Measurements from ENCODE around the gene GALNT17. TPM values are rescaled to one million over a fixed set of nuclear protein-coding genes. Genes with fewer than 3 reads are reported as not detected.

The GALNT17 gene
- total RNA-seq, 4 donors from 2014 or later, result 51.1 to 95.6 (median 69.8) TPM

DNA sequence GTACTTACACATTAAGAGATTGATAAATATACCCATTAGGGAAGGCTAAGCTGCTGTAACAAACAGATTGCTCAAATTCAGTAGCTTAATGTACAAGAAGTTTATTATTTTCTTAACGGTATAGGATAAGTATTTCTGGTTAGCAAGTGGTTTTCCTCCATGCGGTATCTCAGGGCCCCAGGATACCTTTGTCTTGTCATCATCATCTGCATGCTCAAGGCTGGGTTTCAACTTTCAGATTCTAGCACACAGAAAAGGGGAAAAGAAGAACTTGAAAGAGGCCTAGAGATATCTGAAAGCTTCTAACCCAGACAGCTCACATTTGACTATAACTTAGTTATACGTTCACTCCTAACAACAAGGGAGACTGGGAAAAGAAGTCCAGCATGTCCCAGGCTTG, 11.8 kb upstream of the GALNT17 start:
- DNase-seq (ENCODE audit: extremely low spot score), result no peak
- Histone ChIP-seq H3K4me3 (no peak overlapping the region), H3K36me3 (no peaks in the 10 kb centered on the region), H3K4me1 (no peaks in the 10 kb centered on the region), H3K9me3 (no peaks in the 10 kb centered on the region), H3K27ac (replicated peaks in 1 of 4) (no peak overlapping the region), H3K27me3 (no peaks in the 10 kb centered on the region)
- intact Hi-C loops (cut with DNase I), result no loop called here
- TF ChIP-seq POLR2AphosphoS5 (IDR thresholded peaks at IDR 0.05) (no peak), POLR2A (IDR thresholded peaks at IDR 0.05; ENCODE audit: low read depth) (no peak), EP300 (IDR thresholded peaks at IDR 0.05) (no peak), CTCF (IDR thresholded peaks at IDR 0.05) (no peak)
- WGBS, result 88% methylated on average over 3 of the region's 3 CpGs

DNA sequence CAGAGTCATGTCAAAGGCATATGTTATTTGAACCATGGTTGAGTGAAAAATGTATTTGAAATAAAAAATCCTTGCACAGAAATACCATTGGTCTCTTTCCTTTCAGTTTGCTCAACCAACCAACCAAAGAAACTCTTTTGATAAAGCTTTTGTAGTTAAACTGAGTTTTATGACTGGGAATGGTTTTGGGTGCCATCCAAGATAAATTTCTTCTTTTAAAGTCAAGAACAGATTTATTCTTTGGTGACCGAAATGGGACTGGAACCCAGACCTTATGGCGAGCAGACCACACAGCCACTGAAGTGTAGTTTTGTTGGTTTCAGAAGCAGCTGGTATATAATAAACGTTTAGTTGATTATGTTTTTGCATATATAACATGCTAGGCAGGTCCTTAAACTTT, 2.8 kb upstream of the GALNT17 start:
- WGBS, result 67% methylated on average over 3 of the region's 3 CpGs
- Histone ChIP-seq H3K36me3 (no peaks in the 10 kb centered on the region), H3K27ac (replicated peaks in 1 of 4) (no peak overlapping the region), H3K4me3 (no peak overlapping the region), H3K4me1 (peaks cover 0 to 39% (median 27%) of the 10 kb centered on the region in 4 donors), H3K9me3 (no peaks in the 10 kb centered on the region), H3K27me3 (peaks cover 0 to 26% (median 0%) of the 10 kb centered on the region in 4 donors)
- intact Hi-C loops (cut with DNase I), result no loop called here
- TF ChIP-seq POLR2AphosphoS5 (IDR thresholded peaks at IDR 0.05) (no peak), EP300 (IDR thresholded peaks at IDR 0.05) (no peak), POLR2A (IDR thresholded peaks at IDR 0.05; ENCODE audit: low read depth) (no peak), CTCF (IDR thresholded peaks at IDR 0.05) (no peak)
- no peak for DNase-seq (ENCODE audit: extremely low spot score)

DNA sequence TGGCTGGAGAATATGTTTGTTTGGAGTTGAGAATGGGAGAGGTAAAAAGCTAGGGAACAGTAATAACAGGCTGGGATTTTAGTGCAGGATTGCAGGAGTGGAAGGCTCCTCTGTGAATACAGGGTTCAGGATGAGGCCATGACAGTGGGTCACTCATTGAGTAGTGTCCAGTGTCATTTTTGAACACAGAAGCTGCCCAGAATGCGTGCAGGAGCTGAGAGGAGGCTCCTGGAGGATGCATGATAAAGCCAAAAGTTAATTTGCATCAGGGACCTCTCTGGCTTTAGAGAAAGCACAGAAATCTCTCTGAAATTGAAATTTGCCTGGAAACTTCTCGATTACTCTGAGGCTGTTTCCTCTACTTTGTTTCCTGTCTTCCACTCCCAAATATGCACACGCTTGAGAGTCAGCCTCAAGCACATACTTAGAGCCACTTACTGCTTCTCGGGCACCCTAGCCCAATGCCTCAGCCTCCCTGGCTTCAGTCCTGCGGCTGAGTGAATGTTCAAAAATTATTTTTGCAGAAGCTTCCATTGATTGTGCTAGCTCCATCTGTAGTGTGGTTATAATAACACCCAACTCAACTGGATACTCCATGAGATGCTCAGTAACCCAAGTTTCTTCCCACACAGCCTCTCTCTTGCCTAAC, 1.8 kb upstream of the GALNT17 start:
- Histone ChIP-seq H3K4me1 (peaks cover 0 to 47% (median 34%) of the 10 kb centered on the region in 4 donors), H3K27ac (replicated peaks in 1 of 4) (no peak overlapping the region), H3K9me3 (no peaks in the 10 kb centered on the region), H3K4me3 (no peak overlapping the region), H3K27me3 (peaks cover 0 to 26% (median 0%) of the 10 kb centered on the region in 4 donors), H3K36me3 (no peaks in the 10 kb centered on the region)
- intact Hi-C loops (cut with DNase I), result loop anchor here (5.0 to 10.0 kb wide), 2 partner anchors 385 to 602 kb away; no protein-coding TSS in a partner anchor
- no peak for DNase-seq (ENCODE audit: extremely low spot score)
- 47% methylated on average over 5 of the region's 5 CpGs for WGBS
- TF ChIP-seq POLR2A (IDR thresholded peaks at IDR 0.05; ENCODE audit: low read depth) (no peak), CTCF (IDR thresholded peaks at IDR 0.05) (no peak), POLR2AphosphoS5 (IDR thresholded peaks at IDR 0.05) (no peak), EP300 (IDR thresholded peaks at IDR 0.05) (no peak)

- H3K9me3 ChIP-seq, result no peaks in the 10 kb centered on the region
- intact Hi-C loops (cut with DNase I), result loop anchor here (5.0 to 10.0 kb wide), 2 partner anchors 383 to 601 kb away; no protein-coding TSS in a partner anchor
- H3K27ac ChIP-seq (replicated peaks in 1 of 4), result peak overlapping the region; percentile 81 to 90 (median 85)
- peaks cover 0 to 60% (median 47%) of the 10 kb centered on the region in 4 donors for H3K4me1 ChIP-seq
- no peak for DNase-seq (ENCODE audit: extremely low spot score)
- WGBS, result 0% methylated on average over 41 of the region's 113 CpGs
- peak; percentile 24 to 39 for TF ChIP-seq POLR2AphosphoS5 (IDR thresholded peaks at IDR 0.05)
- no peak for TF ChIP-seq POLR2A (IDR thresholded peaks at IDR 0.05; ENCODE audit: low read depth)
- TF ChIP-seq CTCF (IDR thresholded peaks at IDR 0.05), result peak; percentile 43 to 52 (median 49)
- peaks cover 0 to 26% (median 0%) of the 10 kb centered on the region in 4 donors for H3K27me3 ChIP-seq
- H3K36me3 ChIP-seq, result no peaks in the 10 kb centered on the region
- peak overlapping the region; percentile 79 to 86 (median 82) for H3K4me3 ChIP-seq
Measured at GRCh38 chr7:71131256-71132126, 453 bp upstream of the GALNT17 start.

Measured in esophagus muscularis mucosa (tissue), 4 donors.